ENCODE measurements around the gene ZNF83. TPM values are rescaled to one million over a fixed set of nuclear protein-coding genes. Genes with fewer than 3 reads are reported as not detected.
"Not testable (repeated sequence)": the region's sequence is repeated elsewhere in the genome, so short reads cannot be mapped to it uniquely, and the experiment has no call there.

Gene ZNF83
- total and polyA plus RNA-seq, 8 donors = 44.0 to 187 (median 110) TPM

DNA sequence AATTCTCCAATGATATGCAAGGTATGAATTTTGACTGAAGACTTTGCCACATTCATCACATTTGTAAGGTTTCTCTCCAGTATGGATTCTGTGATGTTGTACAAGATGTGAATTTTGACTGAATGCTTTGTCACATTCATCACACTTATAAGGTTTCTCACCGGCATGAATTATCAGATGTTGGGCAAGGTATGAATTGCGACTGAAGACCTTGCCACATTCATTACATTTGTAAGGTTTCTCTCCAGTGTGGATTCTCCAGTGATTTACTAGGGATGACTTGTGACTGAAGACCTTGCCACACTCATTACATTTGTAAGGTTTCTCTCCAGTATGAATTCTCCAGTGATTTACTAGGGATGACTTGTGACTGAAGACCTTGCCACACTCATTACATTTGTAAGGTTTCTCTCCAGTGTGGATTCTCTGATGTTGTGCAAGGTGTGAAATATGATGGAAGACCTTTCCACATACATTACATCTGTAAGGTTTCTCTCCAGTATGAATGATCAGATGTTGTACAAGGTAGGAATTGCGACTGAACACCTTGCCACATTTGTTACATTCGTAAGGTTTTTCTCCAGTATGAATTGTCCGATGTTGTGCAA is 24.8 kb downstream of the ZNF83 start:
- peaks cover 0 to 86% of the 10 kb centered on the region in 2 donors for H3K9me3 ChIP-seq
- peaks cover 0 to 64% of the 10 kb centered on the region in 2 donors for H3K36me3 ChIP-seq
- no peak for TF ChIP-seq CTCF (IDR thresholded peaks at IDR 0.05)
- no peaks in the 10 kb centered on the region for H3K4me1 ChIP-seq
- H3K27me3 ChIP-seq = no peaks in the 10 kb centered on the region
- intact Hi-C loops (cut with DNase I) = no loop called here
- H3K27ac ChIP-seq = no peak overlapping the region
- ATAC-seq (no peak), DNase-seq (no peak)
- no peak overlapping the region for H3K4me3 ChIP-seq

- intact Hi-C loops (cut with DNase I) = no loop called here
- TF ChIP-seq CTCF (IDR thresholded peaks at IDR 0.05) = no peak
- no peaks in the 10 kb centered on the region for H3K27me3 ChIP-seq
- H3K4me3 ChIP-seq = no peak overlapping the region
- H3K9me3 ChIP-seq = peaks cover 0 to 33% of the 10 kb centered on the region in 2 donors
- ATAC-seq (no peak), DNase-seq (no peak)
- no peaks in the 10 kb centered on the region for H3K36me3 ChIP-seq
- peak overlapping the region in 1 of 2 donors; percentile 4 for H3K27ac ChIP-seq
- H3K4me1 ChIP-seq = peaks cover 0 to 16% of the 10 kb centered on the region in 2 donors
These were observed 34.5 kb downstream of the ZNF83 start for GRCh38 chr19:52603558-52604207.

GRCh38 chr19:52602941-52603340 is 35.2 kb downstream of the ZNF83 start:
- TF ChIP-seq CTCF (IDR thresholded peaks at IDR 0.05) = no peak
- H3K27ac ChIP-seq = peak overlapping the region in 1 of 2 donors; percentile 4
- no peaks in the 10 kb centered on the region for H3K36me3 ChIP-seq
- peaks cover 0 to 16% of the 10 kb centered on the region in 2 donors for H3K4me1 ChIP-seq
- no peak overlapping the region for H3K4me3 ChIP-seq
- H3K9me3 ChIP-seq = peaks cover 0 to 30% of the 10 kb centered on the region in 2 donors
- no peak for DNase-seq
- intact Hi-C loops (cut with DNase I) = no loop called here
- no peaks in the 10 kb centered on the region for H3K27me3 ChIP-seq
- ATAC-seq = no peak

- peak overlapping the region in 1 of 2 donors; percentile 78 for H3K27ac ChIP-seq
- intact Hi-C loops (cut with DNase I); ATAC-seq: not testable (repeated sequence)
These were observed 36.2 kb downstream of the ZNF83 start for GRCh38 chr19:52601974-52602366.

DNA sequence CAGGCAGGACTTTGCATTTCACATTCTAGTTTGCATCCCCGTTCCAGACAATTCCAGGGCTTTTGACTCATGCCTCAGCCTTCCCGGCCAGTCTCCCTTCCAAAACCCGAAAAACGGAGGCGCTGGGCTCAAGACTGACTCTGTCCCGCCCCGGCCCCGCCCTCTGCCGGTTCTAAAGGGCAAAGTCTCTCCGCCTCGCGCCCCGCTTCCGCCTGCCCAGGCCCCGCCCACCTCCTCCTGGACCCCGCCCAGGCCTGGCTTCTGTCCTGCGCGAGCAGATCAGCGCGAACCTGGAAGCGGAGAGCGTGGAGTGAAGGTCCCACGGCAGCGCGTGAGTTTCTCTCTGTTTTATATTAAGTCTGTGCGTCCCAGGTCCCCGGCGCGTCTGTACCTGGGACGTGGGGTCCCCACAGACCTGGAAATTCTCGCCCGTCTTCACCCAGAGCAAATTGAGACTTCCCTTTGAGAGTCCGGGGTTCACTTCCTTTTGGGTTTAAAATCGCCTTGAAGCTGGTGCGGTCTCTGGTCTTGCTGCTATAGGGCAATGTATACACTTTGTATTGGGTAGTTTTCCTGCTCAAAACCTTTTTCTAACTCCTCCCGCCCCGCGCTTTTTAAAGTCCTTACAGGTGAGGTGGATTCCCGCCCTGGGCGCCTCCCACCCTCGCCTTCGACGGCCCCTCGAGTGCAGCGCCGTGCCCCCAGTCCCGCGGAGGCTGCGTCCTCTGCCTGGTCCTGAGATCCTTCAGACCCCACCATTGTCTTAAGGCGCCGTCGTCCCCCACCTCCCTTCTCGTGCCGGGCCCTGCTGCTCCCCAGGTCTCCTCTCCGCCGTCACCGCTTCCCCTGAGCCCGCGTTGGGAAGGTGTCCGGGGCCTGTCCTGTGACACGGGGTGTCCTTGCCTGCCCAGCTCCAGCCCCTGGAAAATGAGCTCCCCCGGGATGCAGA is 36.9 kb downstream of the ZNF83 start:
- Histone ChIP-seq H3K4me3 (peak overlapping the region; percentile 56 to 75), H3K27me3 (no peaks in the 10 kb centered on the region), H3K4me1 (peaks cover 0 to 16% of the 10 kb centered on the region in 2 donors), H3K9me3 (peaks cover 0 to 29% of the 10 kb centered on the region in 2 donors), H3K36me3 (peaks cover 0 to 7% of the 10 kb centered on the region in 2 donors), H3K27ac (peak overlapping the region; percentile 78 to 79)
- DNase-seq (peak; percentile 88 to 100 (median 95)), ATAC-seq (peak; percentile 99)
- peak; percentile 27 to 66 for TF ChIP-seq CTCF (IDR thresholded peaks at IDR 0.05)
- intact Hi-C loops (cut with DNase I) = no loop called here

More at GRCh38 chr19:52601974-52602366, 36.2 kb downstream of the ZNF83 start:
- not testable (repeated sequence) for H3K27me3 ChIP-seq, DNase-seq, H3K36me3 ChIP-seq
- H3K4me1 ChIP-seq = peaks cover 0 to 16% of the 10 kb centered on the region in 2 donors
- peaks cover 0 to 29% of the 10 kb centered on the region in 2 donors for H3K9me3 ChIP-seq
- peak overlapping the region; percentile 56 to 75 for H3K4me3 ChIP-seq
